Esophagus muscularis mucosa (tissue), 4 donors: Measurements from ENCODE around the gene JMJD1C. TPM values are rescaled to one million over a fixed set of nuclear protein-coding genes. Genes with fewer than 3 reads are reported as not detected.

ENCODE experiments used
- DNase-seq: peaks from one replicate; pipeline ENCODE4 v3.0.0-alpha.2; 2017; ENCODE audit errors: extremely low spot score
- H3K27ac ChIP-seq, 4 donors: fragments of 200-600 bp; sonication (generic); replicated peaks in 1 of 4; 1 replicate in 3 of 4; 2 replicates in 1 of 4; pipeline ENCODE4 v1.5.1; 2016 to 2019; ENCODE audit warnings: mild to moderate bottlenecking in 1 of 4
- H3K27me3 ChIP-seq, 4 donors: fragments of 200-600 bp; sonication (generic); one replicate each; pipeline versions ENCODE4 v1.5.1 to v1.6.0; 2016 to 2019
- H3K36me3 ChIP-seq, 4 donors: fragments of 200-600 bp; sonication (generic); one replicate each; pipeline ENCODE4 v1.5.1; 2016 to 2019
- H3K4me1 ChIP-seq, 4 donors: fragments of 200-600 bp; sonication (generic); one replicate each; pipeline ENCODE4 v1.5.1; 2016 to 2019
- H3K4me3 ChIP-seq, 4 donors: fragments of 200-600 bp; sonication (generic); 1 replicate in 2 of 4; 2 replicates in 2 of 4; pipeline ENCODE4 v1.5.1; 2016 to 2019; ENCODE audit warnings: mild to moderate bottlenecking in 4 of 4, moderate library complexity in 1 of 4
- H3K9me3 ChIP-seq, 4 donors: fragments of 200-600 bp; sonication (generic); 1 replicate in 3 of 4; 2 replicates in 1 of 4; pipeline ENCODE4 v1.5.1; 2016 to 2019
- EP300 ChIP-seq: sonication (generic); formaldehyde crosslinking; IDR thresholded peaks from one replicate; pipeline ENCODE4 v1.6.1; 2017; ENCODE audit warnings: antibody characterized with exemption
- POLR2A ChIP-seq: fragments of 450-650 bp; IDR thresholded peaks from one replicate; pipeline ENCODE4 v1.6.1; 2017; ENCODE audit warnings: antibody characterized with exemption, moderate library complexity, mild to moderate bottlenecking, low read depth
- POLR2AphosphoS5 ChIP-seq, 2 donors: sonication (generic); formaldehyde crosslinking; IDR thresholded peaks; one replicate each; pipeline ENCODE4 v1.6.1; 2017; ENCODE audit warnings: antibody characterized with exemption in 2 of 2
- WGBS: methylation state at CpG from one replicate; pipeline ENCODE4 v1.1.5; 2018; 5-methylcytosine and 5-hydroxymethylcytosine counted together
- intact Hi-C: fragments of 100-400 bp; cut with DNase I; formaldehyde crosslinking; loops from one replicate; pipeline ENCODE4 v1.15.1; 2023
- total RNA-seq, 4 donors: library from RNA; depleted of rRNA; stranded (reverse); fragments of >200 nt; gene quantifications; one replicate each; pipeline versions ENCODE4 v1.1.0 to v1.2.1, GENCODE V29; 2016
- TF ChIP-seq, protein P1 (sequence below), 3 experiments: fragments of 200-600 bp in 2 of 3; fragments of 450-650 bp in 1 of 3; sonication (generic) in 2 of 3; IDR thresholded peaks; one replicate each; pipeline ENCODE4 v1.5.1; 2017 to 2019; ENCODE audit warnings: antibody characterized with exemption in 3 of 3, mild to moderate bottlenecking in 2 of 3, moderate library complexity in 1 of 3

JMJD1C gene
- total RNA-seq, 4 donors from 2014 or later, result 60.3 to 89.7 (median 79.8) TPM

DNA sequence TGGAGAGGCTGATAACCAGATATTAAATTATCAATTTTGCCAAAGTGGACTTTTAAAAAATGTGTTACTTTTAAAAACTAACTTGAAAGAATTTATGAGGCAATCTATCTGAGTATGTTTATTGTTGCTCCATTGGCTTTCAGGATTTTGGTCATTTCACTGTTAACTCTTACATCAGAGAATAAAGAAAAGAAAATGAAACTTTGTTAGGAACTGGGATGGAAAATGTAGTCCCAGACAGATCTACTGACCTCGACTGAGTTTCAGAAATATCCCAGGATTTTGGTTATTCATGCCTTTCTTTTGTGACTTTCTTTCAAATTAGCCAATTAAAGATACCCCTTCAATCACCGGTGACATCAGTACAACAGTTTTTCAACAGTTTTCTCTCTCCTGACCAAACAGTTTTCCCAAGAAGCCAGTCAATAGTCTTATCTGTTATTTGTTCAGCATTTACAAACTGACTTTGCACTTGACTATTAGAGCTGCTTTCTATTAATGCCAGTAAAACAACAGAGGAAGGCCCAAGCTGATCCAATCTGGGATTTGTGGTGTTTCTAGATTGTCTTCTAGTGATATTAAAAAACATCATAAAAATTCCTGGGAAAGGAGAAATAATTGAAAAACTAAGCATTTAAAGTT is 296.8 kb downstream of the JMJD1C start:
- Histone ChIP-seq H3K4me3 (no peak overlapping the region), H3K9me3 (no peaks in the 10 kb centered on the region), H3K4me1 (peaks cover 13 to 51% (median 45%) of the 10 kb centered on the region in 4 donors), H3K36me3 (peaks cover 0 to 39% (median 18%) of the 10 kb centered on the region in 4 donors), H3K27ac (peak overlapping the region; percentile 8 to 37 (median 22)), H3K27me3 (no peaks in the 10 kb centered on the region)
- no peak for DNase-seq
- intact Hi-C loops, result loop anchor here (5.0 kb wide), 2 partner anchors 298 to 463 kb away; partner anchors contain the start of gene JMJD1C
- TF ChIP-seq POLR2AphosphoS5 (IDR thresholded peaks at IDR 0.05) (no peak), EP300 (no peak), POLR2A (no peak)
- TF ChIP-seq, protein P1, sequence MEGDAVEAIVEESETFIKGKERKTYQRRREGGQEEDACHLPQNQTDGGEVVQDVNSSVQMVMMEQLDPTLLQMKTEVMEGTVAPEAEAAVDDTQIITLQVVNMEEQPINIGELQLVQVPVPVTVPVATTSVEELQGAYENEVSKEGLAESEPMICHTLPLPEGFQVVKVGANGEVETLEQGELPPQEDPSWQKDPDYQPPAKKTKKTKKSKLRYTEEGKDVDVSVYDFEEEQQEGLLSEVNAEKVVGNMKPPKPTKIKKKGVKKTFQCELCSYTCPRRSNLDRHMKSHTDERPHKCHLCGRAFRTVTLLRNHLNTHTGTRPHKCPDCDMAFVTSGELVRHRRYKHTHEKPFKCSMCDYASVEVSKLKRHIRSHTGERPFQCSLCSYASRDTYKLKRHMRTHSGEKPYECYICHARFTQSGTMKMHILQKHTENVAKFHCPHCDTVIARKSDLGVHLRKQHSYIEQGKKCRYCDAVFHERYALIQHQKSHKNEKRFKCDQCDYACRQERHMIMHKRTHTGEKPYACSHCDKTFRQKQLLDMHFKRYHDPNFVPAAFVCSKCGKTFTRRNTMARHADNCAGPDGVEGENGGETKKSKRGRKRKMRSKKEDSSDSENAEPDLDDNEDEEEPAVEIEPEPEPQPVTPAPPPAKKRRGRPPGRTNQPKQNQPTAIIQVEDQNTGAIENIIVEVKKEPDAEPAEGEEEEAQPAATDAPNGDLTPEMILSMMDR (IDR thresholded peaks at IDR 0.05), result no peak
- WGBS, result 86% methylated on average over 2 of the region's 2 CpGs

DNA sequence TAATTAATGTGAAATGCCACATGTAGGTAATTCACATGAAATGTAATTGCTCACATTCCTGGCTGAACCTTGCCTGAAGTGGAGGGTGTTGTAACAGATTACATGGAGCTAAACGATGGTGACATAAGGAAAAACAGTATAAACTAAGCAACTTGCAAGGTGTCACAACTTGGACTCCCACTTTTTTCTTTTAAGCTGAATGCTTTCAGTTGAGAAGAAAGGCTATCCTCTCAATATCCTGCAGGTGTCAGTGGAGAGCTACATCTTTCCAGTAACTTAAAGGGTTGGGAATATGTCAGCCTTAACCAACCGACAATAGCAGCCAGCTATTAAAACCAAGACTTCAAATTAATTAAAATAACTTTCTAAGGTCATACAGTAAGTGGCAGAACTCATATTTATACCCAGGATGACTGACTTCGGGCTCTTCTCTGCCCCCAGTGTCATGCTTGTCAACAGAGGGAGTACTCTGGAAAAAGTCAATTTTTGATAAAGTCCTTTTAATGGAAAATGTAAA is 299.0 kb downstream of the JMJD1C start:
- Histone ChIP-seq H3K9me3 (no peaks in the 10 kb centered on the region), H3K36me3 (peaks cover 0 to 39% (median 15%) of the 10 kb centered on the region in 4 donors), H3K4me1 (peaks cover 15 to 53% (median 50%) of the 10 kb centered on the region in 4 donors), H3K27me3 (no peaks in the 10 kb centered on the region), H3K4me3 (no peak overlapping the region), H3K27ac (peak overlapping the region in 2 of 4 donors; percentile 12 to 46)
- WGBS, result 7% methylated on average over 3 of the region's 3 CpGs
- intact Hi-C loops, result loop anchor here (5.0 kb wide), 2 partner anchors 301 to 466 kb away; partner anchors contain the start of gene JMJD1C
- TF ChIP-seq POLR2AphosphoS5 (IDR thresholded peaks at IDR 0.05), result peak in 1 of 2 donors; percentile 23
- no peak for TF ChIP-seq POLR2A
- TF ChIP-seq, protein P1 (IDR thresholded peaks at IDR 0.05), result peak; percentile 83 to 88 (median 86)
- no peak for TF ChIP-seq EP300
- no peak for DNase-seq

DNA sequence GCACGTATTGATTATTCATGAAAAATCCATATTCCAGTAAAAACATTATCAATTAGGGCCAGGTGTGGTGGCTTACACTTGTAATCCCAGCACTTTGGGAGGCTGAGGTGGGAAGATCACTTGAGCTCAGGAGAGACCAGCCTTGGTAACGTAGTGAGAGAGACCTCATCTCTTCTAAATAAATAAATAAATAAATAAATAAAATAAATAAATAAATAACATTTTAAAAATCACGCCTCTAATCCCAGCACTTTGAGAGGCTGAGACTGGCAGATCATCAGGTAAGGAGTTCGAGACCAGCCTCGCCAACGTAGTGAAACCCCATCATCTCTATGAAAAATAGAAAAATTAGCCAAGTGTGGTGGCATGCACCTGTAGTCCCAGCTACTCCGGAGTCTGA is 300.5 kb downstream of the JMJD1C start:
- H3K4me1 ChIP-seq, result peaks cover 8 to 39% (median 34%) of the 10 kb centered on the region in 4 donors
- DNase-seq, result no peak
- no peaks in the 10 kb centered on the region for H3K9me3 ChIP-seq
- TF ChIP-seq POLR2A (no peak), POLR2AphosphoS5 (IDR thresholded peaks at IDR 0.05) (no peak), EP300 (no peak)
- TF ChIP-seq, protein P1 (IDR thresholded peaks at IDR 0.05), result no peak
- H3K27me3 ChIP-seq, result no peaks in the 10 kb centered on the region
- H3K36me3 ChIP-seq, result peaks cover 0 to 38% (median 12%) of the 10 kb centered on the region in 4 donors
- no peak overlapping the region for H3K4me3 ChIP-seq
- H3K27ac ChIP-seq, result no peak overlapping the region
- 92% methylated on average over 7 of the region's 7 CpGs for WGBS
- intact Hi-C loops, result loop anchor here (2.0 to 5.0 kb wide), 3 partner anchors 302 to 556 kb away; partner anchors contain the start of gene JMJD1C

DNA sequence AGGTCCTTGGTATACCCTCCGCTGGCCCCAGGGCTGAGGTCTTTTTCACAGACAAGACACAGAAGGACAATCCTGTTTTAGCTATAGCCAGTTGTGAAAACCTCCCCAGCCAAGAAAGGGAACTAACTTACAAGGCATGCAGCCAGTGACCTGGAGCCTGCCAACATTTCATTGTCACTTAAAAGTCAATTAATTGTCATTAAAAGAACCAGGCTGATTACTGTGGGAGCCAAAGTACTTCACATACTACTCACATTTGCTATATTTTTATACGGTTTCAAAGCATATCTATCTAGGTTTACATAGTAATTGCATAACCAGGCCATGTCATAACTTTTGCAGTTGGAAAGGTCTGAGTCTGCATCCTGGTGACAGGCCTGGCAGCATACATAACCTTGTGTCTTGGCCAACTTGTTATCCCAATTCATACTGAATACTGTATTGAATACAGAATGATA is 301.6 kb downstream of the JMJD1C start:
- Histone ChIP-seq H3K9me3 (no peaks in the 10 kb centered on the region), H3K36me3 (peaks cover 0 to 28% (median 8%) of the 10 kb centered on the region in 4 donors), H3K27ac (peak overlapping the region; percentile 8 to 59 (median 44)), H3K4me3 (no peak overlapping the region), H3K4me1 (peaks cover 8 to 35% (median 25%) of the 10 kb centered on the region in 4 donors), H3K27me3 (no peaks in the 10 kb centered on the region)
- no peak for DNase-seq
- WGBS, result 45% methylated on average over 2 of the region's 2 CpGs
- TF ChIP-seq POLR2AphosphoS5 (IDR thresholded peaks at IDR 0.05) (peak in 1 of 2 donors; percentile 62), POLR2A (no peak)
- intact Hi-C loops, result loop anchor here (2.0 kb wide), 1 partner anchor 557 kb away; no protein-coding TSS in a partner anchor

DNA sequence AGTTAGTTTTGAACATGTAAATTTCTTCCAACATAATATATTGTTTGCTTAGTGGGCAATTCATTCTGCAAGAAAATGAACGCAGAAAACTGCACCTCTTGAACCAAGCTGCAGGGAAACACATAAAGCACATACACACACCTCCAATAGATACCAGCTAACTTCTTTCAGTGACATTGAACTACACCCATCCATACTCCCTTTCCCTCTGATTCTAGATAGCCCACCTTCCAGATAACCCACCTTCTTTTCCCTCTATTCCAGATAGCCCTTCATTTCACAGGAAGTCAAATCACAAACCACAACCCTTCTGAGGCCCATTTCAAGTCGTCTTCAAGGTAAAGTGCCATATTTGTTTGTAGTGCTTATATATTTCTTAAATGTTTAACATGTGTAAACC is 304.2 kb downstream of the JMJD1C start:
- intact Hi-C loops, result no loop called here
- Histone ChIP-seq H3K36me3 (peaks cover 0 to 18% (median 5%) of the 10 kb centered on the region in 4 donors), H3K9me3 (no peaks in the 10 kb centered on the region), H3K4me1 (peaks cover 6 to 28% (median 23%) of the 10 kb centered on the region in 4 donors), H3K27me3 (no peaks in the 10 kb centered on the region), H3K27ac (no peak overlapping the region), H3K4me3 (no peak overlapping the region)
- WGBS, result 70% methylated on average over 2 of the region's 2 CpGs
- no peak for DNase-seq
- no peak for TF ChIP-seq POLR2A
- TF ChIP-seq, protein P1 (IDR thresholded peaks at IDR 0.05), result no peak
- no peak for TF ChIP-seq EP300
- no peak for TF ChIP-seq POLR2AphosphoS5 (IDR thresholded peaks at IDR 0.05)
